ENCODE results near the gene SEMA3D.

DNA sequence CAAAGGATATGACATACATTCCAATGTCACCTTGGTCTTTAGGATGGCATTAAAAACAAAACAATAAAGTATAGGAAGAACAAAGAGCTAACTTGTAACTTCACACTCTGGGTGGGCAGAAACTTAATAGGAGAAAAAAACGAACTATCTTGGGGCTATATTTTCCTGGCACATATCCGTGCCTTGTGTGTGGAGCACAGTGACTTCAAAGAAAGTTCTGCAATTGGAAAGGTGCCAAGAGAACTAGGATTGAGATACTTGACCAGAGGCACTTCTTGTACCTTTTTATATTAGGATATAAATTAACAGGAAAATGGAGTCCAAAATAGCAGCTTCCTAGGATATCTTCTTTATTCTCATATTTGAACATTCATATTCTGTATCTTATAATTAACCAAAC is 148.4 kb downstream of the SEMA3D start:
- TF ChIP-seq POLR2A (IDR thresholded peaks at IDR 0.05; ENCODE audit: low read length) (no peak), GATA1 (IDR thresholded peaks at IDR 0.05; ENCODE audit: low read depth, low read length) (no peak)
